ENCODE results near the gene LSS. TPM values are rescaled to one million over a fixed set of nuclear protein-coding genes. Genes with fewer than 3 reads are reported as not detected.

Gene LSS
- total and polyA plus RNA-seq, 2 of the 8 experiments (the other 6 are each of a cell fraction or from before 2014, with no cell fraction given) = 96.1 to 123 TPM

- Histone ChIP-seq H3K23me2 (ENCODE audit: low read depth, low read length) (peaks cover 8% of the 10 kb centered on the region), H2BK12ac (ENCODE audit: low read depth, low read length) (no peak overlapping the region), H3K79me2 (ENCODE audit: control insufficient read depth in 1 of 2, insufficient read depth in 2 of 2, low read length in 2 of 2) (peaks cover 0 to 12% of the 10 kb centered on the region in 2 experiments; a peak in 2 of 4 replicates), H3K79me1 (ENCODE audit: low read depth, low read length) (peaks cover 5% of the 10 kb centered on the region; the same call in 1 of the 2 replicates), H4K91ac (replicated peaks; ENCODE audit: insufficient read length, low read length) (no peak overlapping the region), H3K56ac (replicated peaks; ENCODE audit: insufficient read length, low read depth, low read length) (no peak overlapping the region), H3K9ac (replicated peaks in 1 of 4; ENCODE audit: extremely low read depth in 1 of 4, low read depth in 3 of 4, low read length in 3 of 4) (no peak overlapping the region), H3K18ac (ENCODE audit: extremely low read depth, low read length) (no peak overlapping the region; the same call in 1 of the 2 replicates), H2AFZ (ENCODE audit: low read length) (no peak overlapping the region), H3K9me3 (ENCODE audit: insufficient read depth in 2 of 2, low read depth in 1 of 2, low read length in 1 of 2) (no peaks in the 10 kb centered on the region), H3K14ac (ENCODE audit: insufficient read length) (no peak overlapping the region), H3K27ac (ENCODE audit: low read depth, low read length) (no peak overlapping the region), H3K4me3 (ENCODE audit: extremely low read depth in 1 of 4, insufficient read depth in 2 of 4, low read depth in 3 of 4, low read length in 4 of 4) (no peak overlapping the region), H2BK120ac (replicated peaks; ENCODE audit: low read depth, low read length) (no peak overlapping the region), H2BK15ac (ENCODE audit: low read length) (no peak overlapping the region), H4K20me1 (replicated peaks in 1 of 2; ENCODE audit: control insufficient read depth in 1 of 2, insufficient read depth in 2 of 2, low read length in 2 of 2) (peaks cover 0 to 11% of the 10 kb centered on the region in 2 experiments), H3K23ac (ENCODE audit: insufficient read length) (no peak overlapping the region), H4K8ac (ENCODE audit: extremely low read depth, insufficient read depth, low read length) (no peak overlapping the region), H3K36me3 (ENCODE audit: control insufficient read depth in 2 of 4, insufficient read depth in 4 of 4, low read length in 3 of 4) (peaks cover 0 to 2% (median 0%) of the 10 kb centered on the region in 4 experiments; a peak in 1 of 8 replicates), H2AK5ac (ENCODE audit: low read depth, low read length) (no peak overlapping the region), H3K4me2 (ENCODE audit: insufficient read depth in 1 of 2, low read depth in 2 of 2, low read length in 2 of 2) (no peak overlapping the region), H3K4ac (replicated peaks; ENCODE audit: insufficient read length, low read depth, low read length) (no peak overlapping the region), H2BK20ac (ENCODE audit: low read length) (no peak overlapping the region), H3K27me3 (replicated peaks in 1 of 4; ENCODE audit: control insufficient read depth in 3 of 4, extremely low read depth in 1 of 4, insufficient read depth in 3 of 4, low read length in 3 of 4) (no peaks in the 10 kb centered on the region), H4K5ac (ENCODE audit: insufficient read length, low read depth, low read length) (no peak overlapping the region), H2BK5ac (ENCODE audit: low read depth, low read length) (no peak overlapping the region), H3K4me1 (replicated peaks in 1 of 4; ENCODE audit: control insufficient read depth in 3 of 4, insufficient read depth in 4 of 4, low read length in 3 of 4) (peaks cover 0 to 20% (median 9%) of the 10 kb centered on the region in 4 experiments; a peak in 5 of 7 replicates)
- CTCF ChIA-PET (ENCODE audit: partially characterized antibody) = interaction anchor here (0.7 to 1.8 kb wide), 7 partner anchors 20 to 208 kb away, joined by 3 to 8 read pairs (median 3); no protein-coding TSS in a partner anchor
- POLR2A ChIA-PET (ENCODE audit: partially characterized antibody) = interaction anchor here (0.6 to 1.8 kb wide), 2 partner anchors 11 to 40 kb away, joined by 3 to 6 read pairs; no protein-coding TSS in a partner anchor
- WGBS, 2 experiments (ENCODE audit: extremely low coverage in 1 of 2, insufficient coverage in 1 of 2, insufficient read length in 1 of 2, insufficient replicate concordance in 2 of 2, low coverage in 1 of 2, low lambda C conversion rate in 2 of 2, missing lambda C conversion rate in 1 of 2) = 99% methylated on average over 12 of the region's 16 CpGs; no CpG with 5 or more reads in 1 of the 2 experiments
- FAIRE-seq (no peak), DNase-seq (ENCODE audit: low read depth in 1 of 2, low spot score in 2 of 2) (no peak)
- TF ChIP-seq MAX (IDR thresholded peaks at IDR 0.05) = no peak
- TF ChIP-seq RAD21 (IDR thresholded peaks at IDR 0.05 in 1 of 2, conservative IDR thresholded peaks at IDR 0.05 in 1 of 2; ENCODE audit: low read depth in 2 of 2, low read length in 2 of 2) = no peak
- no peak for TF ChIP-seq YY1 (IDR thresholded peaks at IDR 0.05; ENCODE audit: low read depth, low read length)
- TF ChIP-seq CHD2 (IDR thresholded peaks at IDR 0.05; ENCODE audit: low read length) = no peak
- no peak for TF ChIP-seq CBX5 (IDR thresholded peaks at IDR 0.05; ENCODE audit: low read depth, low read length)
- no peak for TF ChIP-seq EGR1 (IDR thresholded peaks at IDR 0.05; ENCODE audit: borderline replicate concordance, low read depth, low read length)
- no peak for TF ChIP-seq HDAC6 (IDR thresholded peaks at IDR 0.05; ENCODE audit: low read depth, low read length)
- no peak for TF ChIP-seq TAF1 (IDR thresholded peaks at IDR 0.05; ENCODE audit: low read depth, low read length)
- TF ChIP-seq SIN3A (conservative IDR thresholded peaks at IDR 0.05 in 1 of 2, IDR thresholded peaks at IDR 0.05 in 1 of 2; ENCODE audit: low read depth in 1 of 2, low read length in 2 of 2) = no peak
- TF ChIP-seq CBX8 (IDR thresholded peaks at IDR 0.05; ENCODE audit: borderline replicate concordance, low read depth, low read length) = no peak
- no peak for TF ChIP-seq TBP (IDR thresholded peaks at IDR 0.05; ENCODE audit: low read depth, low read length)
- no peak for TF ChIP-seq SRF (IDR thresholded peaks at IDR 0.05; ENCODE audit: low read depth, low read length)
Observed at GRCh38 chr21:46181953-46182547, 46.5 kb downstream of the LSS start.

All from H1 (cell line).